ENCODE data around the gene TUBB1. TPM values are rescaled to one million over a fixed set of nuclear protein-coding genes. Genes with fewer than 3 reads are reported as not detected.

The TUBB1 gene
- total and polyA plus RNA-seq, 2 of the 13 experiments (the other 11 are each of a cell fraction or from before 2014, with no cell fraction given): 0.11 to 57.6 TPM

GRCh38 chr20:58981628-58982364, 37.4 kb upstream of the TUBB1 start (continued):
- TF ChIP-seq ZBTB40 (IDR thresholded peaks at IDR 0.05) (no peak), ZBTB40 (CRISPR knock-in tag; IDR thresholded peaks at IDR 0.05) (peak; percentile 33; the same call in 1 of the 2 replicates), ZNF704 (CRISPR knock-in tag; IDR thresholded peaks at IDR 0.05; ENCODE audit: borderline replicate concordance) (no peak), ASH2L (IDR thresholded peaks at IDR 0.05; ENCODE audit: insufficient read length, low read depth, low read length) (peak; percentile 56), ZNF451 (CRISPR knock-in tag; IDR thresholded peaks at IDR 0.05) (peak; percentile 48; the same call in 1 of the 2 replicates), ARNT2 (CRISPR knock-in tag; IDR thresholded peaks at IDR 0.05; ENCODE audit: low read depth) (peak; percentile 43; the same call in 1 of the 2 replicates), ZSCAN22 (CRISPR knock-in tag; IDR thresholded peaks at IDR 0.05) (no peak), ZNF124 (CRISPR knock-in tag; IDR thresholded peaks at IDR 0.05) (0 out of 2 replicates have a peak, but pooled peaks have one; percentile 49), ZNF274 (CRISPR knock-in tag; IDR thresholded peaks at IDR 0.05) (peak; percentile 25; the same call in 1 of the 2 replicates), CC2D1A (CRISPR knock-in tag; IDR thresholded peaks at IDR 0.05) (0 out of 2 replicates have a peak, but pooled peaks have one; percentile 9)
- TF ChIP-seq, protein P1, sequence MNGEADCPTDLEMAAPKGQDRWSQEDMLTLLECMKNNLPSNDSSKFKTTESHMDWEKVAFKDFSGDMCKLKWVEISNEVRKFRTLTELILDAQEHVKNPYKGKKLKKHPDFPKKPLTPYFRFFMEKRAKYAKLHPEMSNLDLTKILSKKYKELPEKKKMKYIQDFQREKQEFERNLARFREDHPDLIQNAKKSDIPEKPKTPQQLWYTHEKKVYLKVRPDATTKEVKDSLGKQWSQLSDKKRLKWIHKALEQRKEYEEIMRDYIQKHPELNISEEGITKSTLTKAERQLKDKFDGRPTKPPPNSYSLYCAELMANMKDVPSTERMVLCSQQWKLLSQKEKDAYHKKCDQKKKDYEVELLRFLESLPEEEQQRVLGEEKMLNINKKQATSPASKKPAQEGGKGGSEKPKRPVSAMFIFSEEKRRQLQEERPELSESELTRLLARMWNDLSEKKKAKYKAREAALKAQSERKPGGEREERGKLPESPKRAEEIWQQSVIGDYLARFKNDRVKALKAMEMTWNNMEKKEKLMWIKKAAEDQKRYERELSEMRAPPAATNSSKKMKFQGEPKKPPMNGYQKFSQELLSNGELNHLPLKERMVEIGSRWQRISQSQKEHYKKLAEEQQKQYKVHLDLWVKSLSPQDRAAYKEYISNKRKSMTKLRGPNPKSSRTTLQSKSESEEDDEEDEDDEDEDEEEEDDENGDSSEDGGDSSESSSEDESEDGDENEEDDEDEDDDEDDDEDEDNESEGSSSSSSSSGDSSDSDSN (CRISPR knock-in tag; IDR thresholded peaks at IDR 0.05): peak; percentile 17
- TF ChIP-seq, protein P2, sequence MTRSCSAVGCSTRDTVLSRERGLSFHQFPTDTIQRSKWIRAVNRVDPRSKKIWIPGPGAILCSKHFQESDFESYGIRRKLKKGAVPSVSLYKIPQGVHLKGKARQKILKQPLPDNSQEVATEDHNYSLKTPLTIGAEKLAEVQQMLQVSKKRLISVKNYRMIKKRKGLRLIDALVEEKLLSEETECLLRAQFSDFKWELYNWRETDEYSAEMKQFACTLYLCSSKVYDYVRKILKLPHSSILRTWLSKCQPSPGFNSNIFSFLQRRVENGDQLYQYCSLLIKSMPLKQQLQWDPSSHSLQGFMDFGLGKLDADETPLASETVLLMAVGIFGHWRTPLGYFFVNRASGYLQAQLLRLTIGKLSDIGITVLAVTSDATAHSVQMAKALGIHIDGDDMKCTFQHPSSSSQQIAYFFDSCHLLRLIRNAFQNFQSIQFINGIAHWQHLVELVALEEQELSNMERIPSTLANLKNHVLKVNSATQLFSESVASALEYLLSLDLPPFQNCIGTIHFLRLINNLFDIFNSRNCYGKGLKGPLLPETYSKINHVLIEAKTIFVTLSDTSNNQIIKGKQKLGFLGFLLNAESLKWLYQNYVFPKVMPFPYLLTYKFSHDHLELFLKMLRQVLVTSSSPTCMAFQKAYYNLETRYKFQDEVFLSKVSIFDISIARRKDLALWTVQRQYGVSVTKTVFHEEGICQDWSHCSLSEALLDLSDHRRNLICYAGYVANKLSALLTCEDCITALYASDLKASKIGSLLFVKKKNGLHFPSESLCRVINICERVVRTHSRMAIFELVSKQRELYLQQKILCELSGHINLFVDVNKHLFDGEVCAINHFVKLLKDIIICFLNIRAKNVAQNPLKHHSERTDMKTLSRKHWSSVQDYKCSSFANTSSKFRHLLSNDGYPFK (CRISPR knock-in tag; IDR thresholded peaks at IDR 0.05; ENCODE audit: borderline replicate concordance): peak; percentile 59; the same call in 1 of the 2 replicates
